ENCODE measurements around the gene CPNE7.

The CPNE7 gene

DNA sequence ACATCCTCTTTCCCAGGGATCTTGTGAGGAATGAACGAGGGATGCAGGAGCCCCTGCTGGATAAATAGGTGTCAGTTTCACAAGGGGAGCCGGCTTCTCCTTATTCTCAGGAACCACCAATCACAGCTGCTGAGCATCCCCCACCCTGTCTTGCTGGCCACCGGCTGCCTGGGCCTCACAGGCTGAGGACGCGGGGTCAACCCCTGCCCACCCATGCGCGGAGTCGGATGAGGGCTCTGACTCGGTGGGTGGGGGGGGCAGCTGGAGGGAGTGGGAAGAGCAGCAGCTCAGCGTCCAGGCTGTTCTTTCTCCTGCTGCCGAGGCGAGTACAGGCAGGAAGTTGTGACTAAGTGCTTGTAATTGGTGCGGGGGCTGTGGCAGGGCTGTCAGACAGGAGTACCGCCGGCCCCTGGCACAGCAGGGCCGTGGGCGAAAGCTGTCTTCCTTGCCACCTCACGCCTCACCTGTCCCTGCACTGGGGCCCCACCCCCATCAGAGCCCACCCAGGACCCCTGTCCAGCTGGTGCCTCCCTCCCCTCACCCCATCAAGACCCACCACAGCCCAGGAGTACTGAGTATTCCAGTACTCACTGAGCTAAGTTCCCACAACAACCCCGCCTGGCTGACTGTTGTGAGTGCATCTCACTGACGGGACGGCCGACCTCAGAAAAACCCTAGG is 26.9 kb downstream of the CPNE7 start:
- Histone ChIP-seq H3F3A (ENCODE audit: control insufficient read depth, insufficient read depth) (no peaks in the 10 kb centered on the region), H3K79me2 (ENCODE audit: control insufficient read depth, low read length) (no peaks in the 10 kb centered on the region), H3K9me3 (ENCODE audit: control insufficient read depth, insufficient read depth, low read length) (no peaks in the 10 kb centered on the region), H4K20me1 (ENCODE audit: control insufficient read depth, insufficient read depth, low read depth, low read length) (no peaks in the 10 kb centered on the region), H3K4me1 (ENCODE audit: control insufficient read depth, low read length) (no peaks in the 10 kb centered on the region), H3K4me2 (ENCODE audit: low read length) (no peak overlapping the region), H3K9me2 (replicated peaks; ENCODE audit: control insufficient read depth, low read length) (no peaks in the 10 kb centered on the region), H3K36me3 (ENCODE audit: control insufficient read depth, low read length) (no peaks in the 10 kb centered on the region), H3K4me3 (ENCODE audit: low read length) (no peak overlapping the region), H3K27ac (ENCODE audit: low read depth, low read length) (no peak overlapping the region), H3K27me3 (ENCODE audit: control insufficient read depth, low read length) (peaks cover 3% of the 10 kb centered on the region; the same call in 1 of the 2 replicates)
- TF ChIP-seq CTCF (IDR thresholded peaks at IDR 0.05; ENCODE audit: low read depth, low read length, poor library complexity, severe bottlenecking) (no peak), EZH2phosphoT487 (IDR thresholded peaks at IDR 0.05; ENCODE audit: borderline replicate concordance, low read length) (no peak)

DNA sequence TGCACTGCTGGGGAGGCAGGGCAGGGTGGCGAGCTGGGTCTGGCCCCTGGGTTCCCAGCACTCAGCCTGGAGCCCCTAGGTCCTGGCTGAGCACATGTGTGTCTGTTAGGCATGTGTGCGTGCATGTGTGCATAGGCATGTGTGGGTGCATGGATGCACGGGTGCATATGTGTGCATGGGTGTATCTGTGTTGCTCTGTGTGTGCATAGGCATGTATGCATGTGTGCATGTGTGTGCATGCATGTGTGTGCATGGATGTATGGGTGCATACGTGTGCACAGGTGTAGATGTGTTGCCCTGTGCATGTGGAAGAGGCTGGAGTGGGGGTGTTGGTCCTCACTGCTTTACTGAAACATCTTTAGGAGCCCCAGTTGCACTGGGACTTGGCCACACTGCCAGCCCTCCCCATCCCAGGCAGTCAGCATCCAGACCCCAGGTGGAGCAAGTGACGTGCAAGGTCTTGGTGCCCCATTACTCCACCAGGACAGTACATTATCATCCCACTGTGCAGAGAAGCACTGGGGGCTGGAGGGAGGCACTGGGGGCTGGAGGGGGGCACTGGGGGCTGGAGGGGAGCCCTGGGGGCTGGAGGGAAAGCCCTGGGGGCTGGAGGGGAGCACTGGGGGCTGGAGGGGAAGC is 27.5 kb downstream of the CPNE7 start:
- H3K79me2 ChIP-seq (ENCODE audit: control insufficient read depth, low read length), result no peaks in the 10 kb centered on the region
- H3K27me3 ChIP-seq (ENCODE audit: control insufficient read depth, low read length), result peaks cover 3% of the 10 kb centered on the region; the same call in 1 of the 2 replicates
- H4K20me1 ChIP-seq (ENCODE audit: control insufficient read depth, insufficient read depth, low read depth, low read length), result no peaks in the 10 kb centered on the region
- no peak overlapping the region for H3K4me3 ChIP-seq (ENCODE audit: low read length)
- H3F3A ChIP-seq (ENCODE audit: control insufficient read depth, insufficient read depth), result no peaks in the 10 kb centered on the region
- H3K9me3 ChIP-seq (ENCODE audit: control insufficient read depth, insufficient read depth, low read length), result no peaks in the 10 kb centered on the region
- no peaks in the 10 kb centered on the region for H3K36me3 ChIP-seq (ENCODE audit: control insufficient read depth, low read length)
- no peaks in the 10 kb centered on the region for H3K9me2 ChIP-seq (replicated peaks; ENCODE audit: control insufficient read depth, low read length)
- TF ChIP-seq CTCF (IDR thresholded peaks at IDR 0.05; ENCODE audit: low read depth, low read length, poor library complexity, severe bottlenecking) (no peak), EZH2phosphoT487 (IDR thresholded peaks at IDR 0.05; ENCODE audit: borderline replicate concordance, low read length) (no peak)
- no peak overlapping the region for H3K4me2 ChIP-seq (ENCODE audit: low read length)
- H3K27ac ChIP-seq (ENCODE audit: low read depth, low read length), result no peak overlapping the region
- no peaks in the 10 kb centered on the region for H3K4me1 ChIP-seq (ENCODE audit: control insufficient read depth, low read length)

DNA sequence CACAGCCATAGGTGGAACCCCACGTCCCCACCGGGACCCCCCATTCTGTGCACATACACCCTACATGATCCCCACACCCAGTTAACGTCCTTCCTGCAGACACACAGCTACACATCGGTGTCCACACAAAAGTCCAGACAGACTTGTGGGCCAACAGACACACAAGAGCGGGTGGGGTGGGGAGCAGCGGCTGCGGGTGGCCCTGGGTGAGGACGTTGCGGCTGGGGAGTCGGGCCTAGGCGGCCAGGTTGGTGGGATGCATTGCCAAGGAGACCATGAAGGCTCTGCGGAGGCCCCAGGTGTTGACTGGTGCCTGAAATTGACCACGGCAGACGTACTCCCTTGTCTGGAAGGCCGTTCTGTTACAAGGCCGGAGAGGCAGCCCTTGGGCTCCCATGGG is 29.2 kb downstream of the CPNE7 start:
- H3K4me1 ChIP-seq (ENCODE audit: control insufficient read depth, low read length), result no peaks in the 10 kb centered on the region
- no peak for TF ChIP-seq EZH2phosphoT487 (IDR thresholded peaks at IDR 0.05; ENCODE audit: borderline replicate concordance, low read length)
- no peak for TF ChIP-seq CTCF (IDR thresholded peaks at IDR 0.05; ENCODE audit: low read depth, low read length, poor library complexity, severe bottlenecking)
- H4K20me1 ChIP-seq (ENCODE audit: control insufficient read depth, insufficient read depth, low read depth, low read length), result no peaks in the 10 kb centered on the region
- no peaks in the 10 kb centered on the region for H3K9me3 ChIP-seq (ENCODE audit: control insufficient read depth, insufficient read depth, low read length)
- no peaks in the 10 kb centered on the region for H3F3A ChIP-seq (ENCODE audit: control insufficient read depth, insufficient read depth)
- no peak overlapping the region for H3K4me2 ChIP-seq (ENCODE audit: low read length)
- no peak overlapping the region for H3K4me3 ChIP-seq (ENCODE audit: low read length)
- no peaks in the 10 kb centered on the region for H3K36me3 ChIP-seq (ENCODE audit: control insufficient read depth, low read length)
- no peaks in the 10 kb centered on the region for H3K79me2 ChIP-seq (ENCODE audit: control insufficient read depth, low read length)
- H3K27me3 ChIP-seq (ENCODE audit: control insufficient read depth, low read length), result peaks cover 3% of the 10 kb centered on the region; the same call in 1 of the 2 replicates
- no peak overlapping the region for H3K27ac ChIP-seq (ENCODE audit: low read depth, low read length)
- H3K9me2 ChIP-seq (replicated peaks; ENCODE audit: control insufficient read depth, low read length), result no peaks in the 10 kb centered on the region

Data from DOHH2 (cell line).